ENCODE measurements around the gene MAML3.

Gene MAML3

DNA sequence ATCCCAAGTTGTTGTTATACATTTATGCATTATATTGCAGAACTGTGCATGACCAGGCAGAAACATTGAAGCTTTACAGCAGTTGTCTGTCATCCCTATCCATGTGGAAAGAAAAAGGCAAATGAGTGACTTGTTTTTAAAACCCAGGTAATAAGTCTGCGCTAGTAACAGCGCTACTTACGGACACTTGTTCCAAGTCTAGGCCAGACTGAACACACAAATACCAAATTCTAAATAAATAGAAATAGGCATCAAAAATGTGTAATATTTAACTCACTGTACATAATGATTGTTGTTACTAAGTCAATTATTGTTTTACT lies 548 bp upstream of the MAML3 start:
- DNase-seq, result no peak

DNA sequence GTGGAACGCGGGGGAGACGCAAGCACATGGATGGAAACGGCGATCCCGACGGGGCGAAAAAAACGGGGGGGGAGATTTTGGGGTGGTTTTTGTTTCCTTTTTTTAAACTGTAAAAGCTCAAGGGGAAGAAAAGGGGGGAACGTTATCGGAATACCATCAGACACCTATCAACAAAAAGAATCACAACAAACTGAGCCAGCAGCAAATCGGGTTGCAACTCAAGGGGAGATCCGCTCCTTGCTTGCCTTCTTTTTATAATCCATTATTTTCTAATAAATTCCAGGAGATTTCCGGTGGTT lies 616 bp downstream of the MAML3 start:
- DNase-seq, result peak in 1 of 2 donors; percentile 2

DNA sequence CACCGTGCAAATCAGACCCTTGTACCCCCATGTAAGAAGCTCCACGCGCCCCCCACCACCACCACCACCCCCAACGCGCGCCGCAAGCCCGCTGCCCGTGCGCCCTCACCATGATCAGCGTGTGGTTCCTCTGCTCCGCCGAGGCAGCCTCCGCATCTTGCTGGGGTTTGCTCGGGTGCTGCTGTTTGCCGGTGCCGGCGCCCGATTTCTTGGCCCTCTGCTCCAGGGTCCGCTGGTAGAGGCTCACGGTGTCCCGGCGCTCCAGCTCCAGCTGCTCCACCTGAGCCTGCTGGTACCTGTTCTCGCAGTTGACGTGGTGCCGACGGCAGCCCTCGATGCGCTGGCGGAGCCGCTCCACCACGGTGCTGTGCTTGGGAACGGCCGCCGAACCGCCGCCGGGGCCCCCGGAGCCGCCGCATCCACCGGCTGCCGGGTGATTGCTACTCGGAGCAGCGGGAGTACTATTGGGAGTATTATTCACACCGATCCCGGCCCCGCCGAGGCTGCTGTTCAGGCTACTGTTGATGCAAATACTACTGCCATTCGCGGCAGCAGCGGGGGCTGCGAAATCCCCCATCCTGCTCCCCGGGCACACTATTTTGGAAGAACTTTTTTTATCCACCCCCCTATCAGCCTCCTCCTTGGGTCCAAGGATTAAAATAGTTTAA lies 1.1 kb downstream of the MAML3 start:
- DNase-seq, result peak; percentile 32

DNA sequence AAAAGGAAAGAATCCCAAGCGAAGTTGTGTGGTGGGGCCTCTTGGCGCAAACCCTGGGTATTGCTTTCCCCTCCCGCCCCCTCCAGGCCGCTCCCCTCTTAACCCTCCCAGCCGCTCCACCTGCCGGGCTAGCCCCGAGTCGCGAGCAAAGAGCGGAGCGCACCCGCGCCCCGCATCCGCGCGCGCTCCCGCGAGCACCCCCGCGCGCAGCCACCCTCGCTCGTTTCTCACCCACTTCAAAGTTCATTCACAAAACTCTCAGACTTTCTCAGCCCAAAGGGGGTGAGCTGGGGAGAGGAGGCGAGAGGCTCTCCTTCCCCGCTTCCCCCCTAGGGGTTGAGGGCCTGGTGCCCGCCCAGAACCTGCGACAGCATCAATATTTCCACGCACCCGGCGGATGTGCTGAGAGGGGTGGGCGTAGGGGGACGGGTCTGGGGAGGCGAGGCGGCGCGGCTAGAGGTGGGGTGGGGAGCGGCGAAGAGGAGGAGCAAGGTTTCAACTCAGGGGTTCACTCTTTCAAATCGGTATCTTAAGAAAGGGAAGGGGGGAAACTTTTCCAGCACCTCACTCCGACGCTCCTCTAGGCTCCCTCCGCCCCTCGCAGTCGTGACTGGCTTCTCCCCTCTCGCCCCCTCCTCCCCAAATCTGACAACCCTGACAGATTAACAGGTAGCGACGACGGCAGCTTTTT lies 1.8 kb downstream of the MAML3 start:
- peak; percentile 76 to 80 for DNase-seq

DNA sequence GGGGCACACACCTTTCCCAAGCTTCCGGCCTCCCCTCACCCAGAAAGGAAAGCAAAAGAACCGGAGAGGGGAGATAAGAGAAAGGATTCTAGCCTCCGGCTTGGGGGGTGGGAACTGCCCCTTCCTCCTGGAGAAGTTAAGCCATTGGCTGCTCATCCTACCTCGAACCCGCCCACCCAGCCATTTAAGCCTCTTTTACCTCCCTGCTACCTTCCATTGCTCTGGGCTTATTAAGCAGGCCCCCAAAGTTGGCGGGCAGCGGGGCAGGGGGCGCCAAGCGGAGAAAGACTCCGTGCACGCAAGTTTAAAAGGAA lies 2.3 kb downstream of the MAML3 start:
- peak in 1 of 2 donors; percentile 70 for DNase-seq

DNA sequence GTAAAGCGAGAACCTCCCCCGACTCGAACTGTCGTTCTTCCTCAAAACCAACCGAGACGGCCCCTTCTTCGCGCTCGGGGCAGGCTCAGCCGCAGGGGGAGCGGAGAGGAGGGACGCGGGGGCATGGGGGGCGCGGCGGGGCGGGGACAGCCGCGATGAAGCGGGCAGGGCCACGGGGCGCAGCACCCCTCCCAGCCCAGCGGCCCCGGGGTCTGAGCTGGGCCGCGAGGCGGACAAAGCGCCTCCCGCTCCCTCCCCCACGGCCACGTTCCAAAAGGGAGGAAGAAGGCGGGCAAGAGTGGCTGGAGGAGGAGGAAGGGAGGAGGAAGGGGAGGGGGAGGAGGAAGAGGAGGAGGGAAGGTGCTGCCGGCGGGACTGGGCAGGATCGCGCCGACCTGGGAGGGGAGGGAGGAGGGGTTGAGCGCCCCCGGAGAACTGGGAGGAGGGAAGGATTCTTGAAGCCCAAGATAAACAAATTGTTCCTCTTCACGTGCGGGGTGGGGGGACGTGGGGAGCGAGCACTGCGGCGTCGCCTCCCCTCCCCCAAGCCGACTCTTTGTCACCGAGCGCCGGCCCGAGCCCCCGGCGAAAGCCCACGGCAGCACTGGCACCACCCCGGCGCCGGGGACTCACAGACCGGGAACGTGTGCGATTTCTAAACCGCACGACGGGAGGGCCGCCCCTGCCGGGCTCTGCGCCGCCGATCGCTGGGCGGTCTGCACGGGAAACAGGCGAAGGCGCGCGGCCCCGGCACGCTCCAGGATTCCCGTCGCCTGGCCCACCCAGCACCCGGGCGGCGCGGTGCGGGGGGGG lies 2.9 kb downstream of the MAML3 start:
- peak; percentile 73 to 84 for DNase-seq

DNA sequence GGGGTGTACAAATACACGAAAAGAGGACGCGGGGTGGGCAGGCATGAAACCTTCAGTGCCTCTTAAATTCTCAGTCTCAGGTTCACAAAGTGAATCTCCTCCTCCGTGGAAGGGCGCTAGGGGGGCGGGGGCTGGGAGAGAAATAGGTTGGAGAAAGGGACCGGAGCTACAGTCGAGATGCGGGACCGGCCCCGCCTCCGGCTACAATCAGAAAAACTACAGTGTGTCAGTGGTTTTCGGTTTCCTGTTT lies 3.4 kb downstream of the MAML3 start:
- DNase-seq, result no peak

DNA sequence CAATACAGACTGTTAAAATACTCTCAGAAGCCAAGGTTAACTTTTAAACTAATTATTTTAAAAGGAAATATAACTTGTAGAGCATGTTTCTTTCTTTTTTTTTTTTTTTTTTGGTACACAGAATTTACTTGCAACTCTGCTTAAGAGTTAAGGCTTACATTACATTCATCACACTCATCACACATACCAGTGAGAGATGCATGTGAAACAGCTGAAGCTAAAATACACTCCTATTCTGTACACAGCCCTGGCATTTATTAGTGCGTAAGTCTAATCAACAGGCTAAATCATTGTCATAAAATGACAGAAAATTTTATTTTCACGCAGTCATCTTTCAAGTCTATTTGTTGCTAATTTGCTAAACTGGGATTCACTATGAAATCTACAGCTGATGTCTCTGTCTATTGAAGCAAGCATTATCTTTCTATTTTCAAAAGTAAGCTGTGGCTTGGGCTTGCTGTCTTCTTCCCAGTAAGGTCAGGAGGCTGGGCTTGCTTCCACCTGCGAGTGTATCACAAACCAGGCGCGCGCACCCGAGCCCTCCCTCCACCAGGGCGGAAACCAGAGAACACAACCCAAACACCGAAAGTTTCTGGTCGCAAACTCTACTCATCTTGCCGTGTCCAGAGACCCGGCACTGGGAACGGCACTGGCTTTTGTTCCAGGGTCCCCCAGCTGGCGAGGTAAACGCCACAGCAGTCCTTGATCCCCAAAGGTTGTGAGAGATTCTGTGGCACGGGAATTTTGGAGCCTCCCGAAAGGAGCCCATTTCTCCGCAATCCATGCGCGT lies 3.9 kb downstream of the MAML3 start:
- DNase-seq, result peak; percentile 59 to 62

DNA sequence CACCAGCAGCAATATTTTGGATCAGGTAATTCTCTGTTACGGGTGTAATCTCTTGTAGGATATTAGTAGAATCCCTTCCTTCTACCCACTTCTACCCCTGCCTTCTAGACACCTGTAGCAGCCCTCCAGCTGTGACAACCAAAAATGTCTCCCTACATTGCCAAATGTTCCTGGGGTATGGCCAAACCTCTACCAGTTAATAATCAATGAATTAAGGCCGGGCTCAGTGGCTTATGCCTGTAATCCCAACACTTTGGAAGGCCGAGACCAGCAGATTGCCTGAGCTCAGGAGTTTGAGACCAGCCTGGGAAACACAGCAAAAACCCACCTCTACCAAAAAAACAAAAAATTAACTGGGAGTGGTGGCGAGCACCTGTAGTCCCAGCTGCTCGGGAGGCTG lies 9.9 kb downstream of the MAML3 start:
- DNase-seq, result no peak

DNA sequence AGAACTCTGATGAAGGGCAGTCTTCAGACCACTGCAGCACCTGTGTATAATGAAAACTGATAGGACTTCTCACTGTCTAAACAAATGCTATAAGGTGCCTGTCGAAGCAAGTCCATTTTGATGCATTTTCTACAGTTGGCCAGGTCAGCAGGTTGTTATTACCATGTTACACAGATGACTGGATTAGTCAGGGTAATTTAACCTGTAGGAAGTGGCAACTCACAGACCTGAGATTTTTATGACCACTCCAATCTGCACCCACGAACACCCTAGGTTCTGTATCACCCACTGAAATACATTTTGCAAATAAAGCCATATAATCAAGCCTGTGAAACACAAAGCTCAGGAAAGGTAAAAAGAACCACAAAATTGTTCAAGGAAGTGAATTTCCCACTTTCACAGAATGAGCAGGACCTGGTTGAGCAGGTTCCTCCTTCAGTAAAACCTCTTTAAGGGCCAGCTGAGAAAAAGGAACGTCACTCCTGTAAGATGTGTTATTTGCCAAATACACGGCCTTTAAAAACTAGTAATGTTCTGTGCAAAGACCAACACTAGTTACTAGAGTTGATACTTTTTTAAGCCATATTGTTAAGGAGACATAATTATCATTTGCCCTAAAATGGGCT lies 12.7 kb downstream of the MAML3 start:
- no peak for DNase-seq

DNA sequence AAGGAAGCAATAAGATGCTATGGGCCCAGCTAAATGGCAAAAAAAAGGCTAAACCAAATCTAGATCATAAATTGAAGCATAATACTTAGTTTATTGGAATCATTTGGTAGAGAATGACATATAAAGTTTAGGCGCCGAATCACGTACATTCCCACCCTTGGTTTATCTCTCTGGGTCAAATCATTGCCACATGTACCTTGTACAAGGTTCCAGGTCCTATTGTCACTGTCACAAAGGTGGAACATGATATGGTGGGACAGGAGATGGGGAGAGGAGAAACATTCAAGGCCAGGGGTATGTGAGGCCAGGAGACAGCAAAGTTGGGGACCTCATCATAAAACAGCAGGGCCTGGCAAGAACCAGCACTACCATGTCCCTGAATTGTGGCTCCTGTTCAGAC lies 13.4 kb downstream of the MAML3 start:
- DNase-seq, result no peak

DNA sequence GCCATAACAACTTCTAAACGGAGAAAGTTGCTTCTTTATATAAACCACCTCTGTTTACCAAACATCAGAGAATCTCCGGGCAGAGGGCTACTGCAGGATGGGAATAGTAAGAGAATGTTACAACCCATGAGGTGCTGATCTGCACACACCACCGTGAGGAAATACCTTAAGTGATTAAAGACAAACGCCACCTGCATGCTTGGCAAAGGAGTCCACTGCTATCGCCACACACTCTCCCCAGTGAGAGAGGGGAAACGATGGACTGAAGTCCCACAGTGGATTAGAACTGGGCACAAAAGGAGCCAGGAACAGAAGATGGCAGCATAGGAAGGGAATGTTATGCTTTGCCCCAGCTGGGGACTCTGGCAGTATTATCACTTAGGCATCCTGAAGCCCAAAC lies 15.6 kb downstream of the MAML3 start:
- no peak for DNase-seq

DNA sequence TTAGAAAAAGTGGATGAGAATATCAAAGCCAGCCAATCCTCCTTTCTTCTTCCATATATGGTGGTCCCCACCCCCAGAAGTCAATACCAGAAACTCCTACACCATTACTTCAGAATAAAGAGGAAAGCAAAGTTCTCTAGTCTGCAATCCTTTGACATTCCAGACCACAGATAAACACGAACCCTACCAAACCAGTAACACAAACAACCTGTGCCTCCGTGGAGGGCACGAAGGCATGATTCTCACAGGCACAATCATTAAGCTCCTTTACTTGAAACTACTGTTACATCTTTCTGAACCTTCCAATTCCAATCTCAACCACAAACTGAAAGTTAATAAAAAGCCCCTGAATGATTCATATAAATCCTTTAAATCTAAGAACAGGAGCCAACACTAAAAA lies 16.3 kb downstream of the MAML3 start:
- no peak for DNase-seq

DNA sequence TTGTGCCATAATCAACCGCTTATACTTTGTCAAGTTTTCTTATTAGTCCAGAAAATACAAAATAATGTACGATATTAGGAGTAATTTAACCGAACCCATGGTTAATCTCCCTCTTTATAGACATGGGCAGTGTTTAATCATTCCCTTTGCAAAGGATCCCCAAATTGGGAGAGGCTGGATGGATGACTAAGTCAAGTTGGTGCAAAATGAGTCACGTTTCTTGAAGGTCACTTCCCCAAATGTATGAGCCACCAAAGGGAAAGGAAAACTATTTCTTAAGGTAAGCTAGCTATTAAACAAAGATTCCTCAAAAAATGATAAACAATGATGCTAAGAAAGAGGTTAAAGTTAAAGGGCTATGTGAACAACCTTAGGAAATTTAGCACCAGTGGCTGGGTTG lies 17.5 kb downstream of the MAML3 start:
- no peak for DNase-seq

DNA sequence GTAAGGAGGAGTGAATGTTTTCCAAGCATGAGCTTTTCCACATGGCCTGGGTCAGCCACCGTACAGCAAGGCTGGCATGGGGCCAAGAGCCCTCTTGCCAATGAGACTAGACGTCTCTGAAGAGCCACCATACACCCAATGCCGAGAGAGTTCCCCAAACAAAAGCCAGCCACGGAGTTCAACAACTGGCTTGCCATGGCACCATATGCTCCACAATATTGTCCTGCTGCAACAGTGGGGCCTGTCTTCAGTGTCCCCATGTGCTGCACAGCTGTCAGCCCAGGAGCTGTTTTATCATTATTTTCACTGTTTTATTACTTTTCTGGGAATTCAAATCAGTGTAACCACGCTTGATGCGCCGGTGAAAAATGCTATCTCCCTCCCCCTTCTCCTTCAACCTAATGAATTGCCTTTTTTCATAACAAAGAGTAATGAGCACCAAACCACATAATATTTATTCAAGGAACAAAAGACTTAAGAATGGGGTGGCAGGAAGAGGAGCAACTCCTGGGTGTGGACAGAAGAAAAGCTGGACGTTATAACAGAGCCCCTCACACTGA lies 18.4 kb downstream of the MAML3 start:
- no peak for DNase-seq

DNA sequence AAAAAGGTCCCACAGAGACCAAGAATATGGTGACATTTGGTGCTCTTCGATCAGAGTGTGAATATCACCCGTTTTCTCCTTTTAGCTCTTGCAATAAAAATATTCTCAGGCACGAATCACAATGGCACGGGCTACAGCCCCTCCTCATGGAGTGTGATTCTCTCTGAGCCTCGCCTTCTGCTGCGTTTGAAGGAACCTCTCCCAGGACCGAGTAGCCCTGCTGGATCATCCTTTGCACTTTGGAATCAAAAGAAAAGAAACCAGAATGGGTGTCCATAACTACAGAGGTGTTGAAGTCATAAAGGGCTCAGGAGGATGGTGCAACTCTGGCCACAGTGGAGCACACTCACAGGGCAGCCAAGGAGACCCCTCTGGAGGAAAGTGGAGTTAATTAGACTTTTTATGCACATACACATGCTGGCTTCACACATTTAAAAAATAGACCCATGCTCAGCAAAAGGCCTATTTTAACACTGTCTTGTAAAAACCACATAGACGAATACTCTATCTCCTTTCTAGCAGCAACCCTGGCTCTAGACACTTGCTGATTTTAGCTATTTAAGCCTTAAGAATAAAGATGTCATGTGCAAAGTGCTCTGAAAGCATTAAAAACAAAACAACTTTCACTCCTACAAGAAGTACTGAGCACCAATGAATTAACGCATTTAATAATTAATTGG lies 19.1 kb downstream of the MAML3 start:
- no peak for DNase-seq

DNA sequence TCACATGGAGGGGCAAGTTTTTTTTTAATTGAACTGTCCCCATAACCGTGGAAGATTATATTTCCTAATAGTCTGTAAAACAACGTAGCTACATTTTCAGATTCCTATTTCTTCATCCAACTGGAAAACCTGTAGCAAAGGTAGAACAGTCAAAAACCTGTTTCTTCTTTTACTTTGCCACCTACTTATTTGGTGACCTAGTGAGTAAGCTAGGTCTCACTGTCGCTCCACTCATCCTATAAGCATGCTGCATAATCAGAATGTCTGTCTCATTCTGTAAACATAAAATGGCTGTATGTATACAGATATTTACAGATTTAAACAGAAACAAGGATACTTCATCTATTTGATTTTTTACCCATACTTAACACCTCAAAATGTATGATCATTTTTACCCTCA lies 20.4 kb downstream of the MAML3 start:
- DNase-seq, result no peak

DNA sequence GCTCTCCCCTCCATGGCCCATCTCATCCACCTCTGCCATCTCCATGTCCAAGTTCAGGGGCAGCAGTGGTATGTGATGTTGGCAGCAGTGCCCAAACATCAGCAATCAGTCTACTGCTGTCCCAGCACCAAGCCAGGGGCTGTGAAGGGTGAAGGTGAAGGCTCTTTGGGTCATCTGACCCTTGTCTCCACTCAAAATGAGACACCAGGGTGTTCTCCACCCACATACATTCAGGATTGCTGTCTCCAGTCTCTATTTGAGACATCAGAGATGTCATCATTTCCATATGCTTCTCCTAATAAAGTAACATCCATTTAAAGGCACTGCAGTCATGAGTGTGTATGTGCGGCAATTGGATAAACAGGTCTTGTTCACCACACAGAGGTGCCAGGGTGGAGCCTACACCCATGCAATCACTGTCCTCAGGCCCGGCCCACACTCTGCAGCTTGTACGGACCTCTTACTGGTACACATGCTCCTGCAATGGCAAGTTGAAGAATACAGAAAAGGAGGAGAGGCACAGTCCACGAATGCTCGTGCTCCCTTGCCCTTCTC lies 22.2 kb downstream of the MAML3 start:
- no peak for DNase-seq

DNA sequence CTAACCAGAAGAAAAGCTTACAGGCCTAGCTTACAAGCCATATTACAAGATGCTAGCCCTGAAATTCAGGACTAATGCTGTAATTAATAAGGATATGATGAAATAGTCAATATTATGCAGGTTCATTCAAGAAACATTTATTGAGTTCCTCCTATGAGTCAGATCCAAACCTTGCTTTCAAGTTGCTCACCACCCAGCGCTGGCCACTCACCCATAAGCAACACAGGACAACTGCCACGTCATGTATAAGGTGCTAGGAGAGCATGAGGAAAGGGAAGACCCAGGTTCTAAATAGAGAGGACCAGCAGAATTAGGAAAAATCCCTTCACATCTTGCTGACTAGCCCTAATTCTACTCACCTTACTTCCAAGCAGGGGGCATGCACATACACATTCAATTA lies 23.3 kb downstream of the MAML3 start:
- DNase-seq, result peak in 1 of 2 donors; percentile 17

DNA sequence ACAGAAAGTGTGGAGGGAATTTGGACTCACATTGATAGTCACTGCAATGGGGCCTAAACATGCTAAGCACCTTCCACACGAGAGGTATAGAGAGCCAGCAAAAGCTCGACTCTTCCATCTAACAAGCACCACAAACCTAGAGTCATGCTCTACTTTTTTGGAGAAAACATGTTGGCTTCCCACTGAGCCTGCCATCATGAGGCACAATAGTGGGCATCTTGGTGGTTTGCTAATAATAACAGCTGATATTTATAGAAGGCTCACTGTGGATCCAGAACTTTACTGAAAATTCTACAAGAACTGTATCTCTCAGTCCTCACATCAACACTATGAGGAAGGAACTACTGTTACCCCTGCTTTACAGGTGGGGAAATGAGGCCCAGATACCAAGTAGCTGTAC lies 26.6 kb downstream of the MAML3 start:
- no peak for DNase-seq

DNA sequence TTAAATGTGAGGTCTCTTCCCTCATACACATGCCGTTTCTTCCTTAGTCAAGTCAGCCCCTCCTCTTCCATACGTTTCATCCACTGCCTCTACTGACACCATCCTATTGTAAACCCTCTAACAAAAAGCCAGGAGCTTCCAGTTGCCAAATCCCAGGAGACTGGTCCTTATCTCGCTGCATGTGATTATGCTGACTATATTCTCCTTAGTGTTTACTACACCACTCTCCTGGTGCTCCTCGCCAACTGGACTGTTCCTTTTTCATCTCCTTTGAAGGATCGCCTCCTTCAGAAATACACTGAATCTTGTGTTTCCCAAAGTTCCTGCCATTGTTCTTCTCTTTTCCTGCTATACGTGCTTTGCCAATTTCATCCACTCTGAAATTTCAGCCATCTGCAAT lies 27.7 kb downstream of the MAML3 start:
- DNase-seq, result no peak

DNA sequence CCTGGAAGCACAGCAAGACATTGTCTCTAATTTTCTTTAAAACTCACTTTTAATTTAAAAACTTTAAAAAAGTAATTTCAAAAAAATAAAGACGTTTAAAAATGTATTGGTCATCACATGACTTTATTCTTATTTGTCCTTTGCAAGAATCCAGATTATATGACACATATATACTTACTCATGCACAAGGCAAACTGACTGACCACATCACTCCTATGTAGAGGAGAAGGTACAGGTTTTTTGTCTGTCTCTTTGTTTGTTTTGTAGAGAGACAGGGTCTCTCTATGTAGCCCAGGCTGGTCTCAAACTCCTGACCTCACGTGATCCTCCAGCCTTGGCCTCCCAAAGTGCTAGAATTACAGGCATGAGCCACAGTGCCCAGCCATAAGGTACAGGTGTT lies 28.6 kb downstream of the MAML3 start:
- DNase-seq, result no peak

Data from CD4-positive, alpha-beta T cell treated with Interleukin-1 beta for 1 hour (primary cell).